CD4-positive, CD25-positive, alpha-beta regulatory T cell (primary cell): ENCODE results near the gene OR51G2. TPM values are rescaled to one million over a fixed set of nuclear protein-coding genes. Genes with fewer than 3 reads are reported as not detected.

ENCODE experiments used
- ATAC-seq, 2 donors: fragments of 150-1000 bp; cut with Tn5 transposase; one replicate each; pipeline ENCODE4 v1.10.0; 2021; ENCODE audit warnings: low read depth in 2 of 2, moderate number of reproducible peaks in 2 of 2, moderate library complexity in 1 of 2
- DNase-seq, 3 donors: peaks; one replicate each; pipeline versions ENCODE4 v3.0.0 to v3.0.0-alpha.2; 2012 to 2022; ENCODE audit warnings: mixed read lengths in 1 of 3
- H3K27ac ChIP-seq: one replicate; pipeline ENCODE4 v1.7.0; 2013; ENCODE audit warnings: mild to moderate bottlenecking, low read length; ENCODE audit not compliant: insufficient read depth, poor library complexity, severe bottlenecking
- H3K27me3 ChIP-seq: one replicate; pipeline ENCODE4 v1.7.0; 2013; ENCODE audit warnings: low read length; ENCODE audit not compliant: control insufficient read depth, insufficient read depth
- H3K36me3 ChIP-seq: one replicate; pipeline ENCODE4 v1.7.0; 2013; ENCODE audit warnings: mild to moderate bottlenecking, low read length, moderate library complexity; ENCODE audit not compliant: control insufficient read depth, insufficient read depth
- H3K4me1 ChIP-seq: 2 replicates; pipeline ENCODE4 v1.7.0; 2013; ENCODE audit warnings: mild to moderate bottlenecking, low read length; ENCODE audit not compliant: insufficient read depth, control insufficient read depth, poor library complexity, severe bottlenecking
- H3K4me3 ChIP-seq: one replicate; pipeline ENCODE4 v1.7.0; 2013; ENCODE audit warnings: low read depth, mild to moderate bottlenecking, low read length, moderate library complexity
- H3K9me3 ChIP-seq, 2 experiments: 1 replicate in 1 of 2; 2 replicates in 1 of 2; pipeline ENCODE4 v1.7.0; 2013; ENCODE audit warnings: low read length in 2 of 2, mild to moderate bottlenecking in 1 of 2, moderate library complexity in 1 of 2; ENCODE audit not compliant: control insufficient read depth in 2 of 2
- H3K27ac Mint-ChIP-seq, 3 donors: one replicate each; pipeline ENCODE4 v1.8.0; 2020 to 2022; ENCODE audit warnings: mild to moderate bottlenecking in 3 of 3, mixed read lengths in 3 of 3, moderate library complexity in 2 of 3
- H3K27me3 Mint-ChIP-seq: one replicate; pipeline ENCODE4 v1.8.0; 2022; ENCODE audit warnings: mild to moderate bottlenecking, mixed read lengths
- H3K36me3 Mint-ChIP-seq: one replicate; pipeline ENCODE4 v1.8.0; 2020; ENCODE audit warnings: mixed read lengths
- H3K4me1 Mint-ChIP-seq, 4 donors: one replicate each; pipeline ENCODE4 v1.8.0; 2020 to 2022; ENCODE audit warnings: mixed read lengths in 4 of 4, mild to moderate bottlenecking in 1 of 4
- H3K4me3 Mint-ChIP-seq, 4 donors: one replicate each; pipeline ENCODE4 v1.8.0; 2020 to 2022; ENCODE audit warnings: mild to moderate bottlenecking in 4 of 4, mixed read lengths in 4 of 4, moderate library complexity in 3 of 4
- H3K9me3 Mint-ChIP-seq, 7 donors: one replicate each; pipeline ENCODE4 v1.8.0; 2020 to 2022; ENCODE audit warnings: mixed read lengths in 7 of 7, mild to moderate bottlenecking in 3 of 7, moderate library complexity in 2 of 7
- polyA plus RNA-seq, 4 donors: library from polyadenylated mRNA; unstranded; fragments of 300-500 nt; fragmentation: Illumina TruSeq; gene quantifications; one replicate each; pipeline ENCODE4 v1.2.3, GENCODE V29; 2021
- total RNA-seq: library from RNA; stranded (reverse); gene quantifications from one replicate; pipeline ENCODE4 v1.2.3, GENCODE V29; 2022

The OR51G2 gene
- total and polyA plus RNA-seq, 5 donors from 2014 or later = not detected

GRCh38 chr11:4887591-4887990 is 31.6 kb downstream of the OR51G2 start:
- Histone ChIP-seq H3K4me1 (no peaks in the 10 kb centered on the region), H3K9me3 (no peaks in the 10 kb centered on the region), H3K27me3 (no peaks in the 10 kb centered on the region), H3K4me3 (no peak overlapping the region), H3K27ac (no peak overlapping the region), H3K36me3 (no peaks in the 10 kb centered on the region)
- ATAC-seq = no peak
- no peaks in the 10 kb centered on the region for H3K36me3 Mint-ChIP-seq
- H3K4me3 Mint-ChIP-seq = no peak overlapping the region
- H3K9me3 Mint-ChIP-seq = peaks cover 0 to 2% (median 0%) of the 10 kb centered on the region in 7 donors
- no peak overlapping the region for H3K27ac Mint-ChIP-seq
- no peak for DNase-seq
- H3K4me1 Mint-ChIP-seq = no peaks in the 10 kb centered on the region
- H3K27me3 Mint-ChIP-seq = peaks cover 4% of the 10 kb centered on the region

GRCh38 chr11:4886186-4886585 is 33.0 kb downstream of the OR51G2 start:
- H3K4me3 ChIP-seq = no peak overlapping the region
- H3K4me3 Mint-ChIP-seq = no peak overlapping the region
- no peaks in the 10 kb centered on the region for H3K36me3 ChIP-seq
- H3K9me3 ChIP-seq = no peaks in the 10 kb centered on the region
- no peaks in the 10 kb centered on the region for H3K4me1 ChIP-seq
- H3K27ac Mint-ChIP-seq = no peak overlapping the region
- H3K27me3 Mint-ChIP-seq = peaks cover 4% of the 10 kb centered on the region
- peaks cover 0 to 2% (median 0%) of the 10 kb centered on the region in 7 donors for H3K9me3 Mint-ChIP-seq
- no peak for DNase-seq
- no peaks in the 10 kb centered on the region for H3K4me1 Mint-ChIP-seq
- no peaks in the 10 kb centered on the region for H3K27me3 ChIP-seq
- H3K27ac ChIP-seq = no peak overlapping the region
- ATAC-seq = no peak
- no peaks in the 10 kb centered on the region for H3K36me3 Mint-ChIP-seq

GRCh38 chr11:4884361-4884760 is 34.8 kb downstream of the OR51G2 start:
- ATAC-seq = no peak
- no peaks in the 10 kb centered on the region for H3K4me1 ChIP-seq
- no peak overlapping the region for H3K4me3 Mint-ChIP-seq
- peaks cover 4% of the 10 kb centered on the region for H3K27me3 Mint-ChIP-seq
- no peaks in the 10 kb centered on the region for H3K36me3 Mint-ChIP-seq
- no peak overlapping the region for H3K27ac ChIP-seq
- H3K27me3 ChIP-seq = no peaks in the 10 kb centered on the region
- no peak for DNase-seq
- no peaks in the 10 kb centered on the region for H3K9me3 ChIP-seq
- no peak overlapping the region for H3K4me3 ChIP-seq
- H3K9me3 Mint-ChIP-seq = peaks cover 0 to 3% (median 0%) of the 10 kb centered on the region in 7 donors
- H3K27ac Mint-ChIP-seq = no peak overlapping the region
- H3K36me3 ChIP-seq = no peaks in the 10 kb centered on the region
- no peaks in the 10 kb centered on the region for H3K4me1 Mint-ChIP-seq

GRCh38 chr11:4882543-4882942 is 36.6 kb downstream of the OR51G2 start:
- Histone ChIP-seq H3K36me3 (no peaks in the 10 kb centered on the region), H3K27me3 (no peaks in the 10 kb centered on the region), H3K4me1 (no peaks in the 10 kb centered on the region), H3K27ac (no peak overlapping the region), H3K9me3 (no peaks in the 10 kb centered on the region), H3K4me3 (no peak overlapping the region)
- Mint-ChIP-seq H3K4me1 (no peaks in the 10 kb centered on the region), H3K27me3 (peaks cover 4% of the 10 kb centered on the region), H3K4me3 (no peak overlapping the region), H3K27ac (no peak overlapping the region), H3K36me3 (no peaks in the 10 kb centered on the region), H3K9me3 (peaks cover 0 to 3% (median 0%) of the 10 kb centered on the region in 7 donors)
- ATAC-seq = no peak
- no peak for DNase-seq

GRCh38 chr11:4881860-4882500 is 37.2 kb downstream of the OR51G2 start, which contains the start of gene OR51T1:
TSS of gene OR51T1 (plus strand) at chr11:4881900. CDS start at chr11:4881900, 0 bp downstream.
- Mint-ChIP-seq H3K27ac (no peak within 1 kb of the TSS), H3K9me3 (peaks cover 0 to 3% (median 0%) of the 10 kb centered on the region in 7 donors), H3K36me3 (no peaks in the 10 kb centered on the region), H3K27me3 (peaks cover 4% of the 10 kb centered on the region), H3K4me3 (no peak within 1 kb of the TSS), H3K4me1 (no peaks in the 10 kb centered on the region)
- H3K27ac ChIP-seq = no peak within 1 kb of the TSS
- no peaks in the 10 kb centered on the region for H3K4me1 ChIP-seq
- H3K9me3 ChIP-seq = no peaks in the 10 kb centered on the region
- H3K36me3 ChIP-seq = no peaks in the 10 kb centered on the region
- no peak within 1 kb of the TSS for H3K4me3 ChIP-seq
- DNase-seq = no peak
- H3K27me3 ChIP-seq = no peaks in the 10 kb centered on the region
- ATAC-seq = no peak

- no peak overlapping the region for H3K4me3 ChIP-seq
- H3K27ac ChIP-seq = no peak overlapping the region
- H3K27me3 ChIP-seq = no peaks in the 10 kb centered on the region
- no peaks in the 10 kb centered on the region for H3K36me3 ChIP-seq
- no peak for DNase-seq
- Mint-ChIP-seq H3K27ac (no peak overlapping the region), H3K4me1 (no peaks in the 10 kb centered on the region), H3K9me3 (peaks cover 0 to 3% (median 0%) of the 10 kb centered on the region in 7 donors), H3K36me3 (no peaks in the 10 kb centered on the region), H3K4me3 (no peak overlapping the region), H3K27me3 (peaks cover 4% of the 10 kb centered on the region)
- ATAC-seq = no peak
- H3K4me1 ChIP-seq = no peaks in the 10 kb centered on the region
- no peaks in the 10 kb centered on the region for H3K9me3 ChIP-seq
These were observed 38.0 kb downstream of the OR51G2 start for GRCh38 chr11:4881188-4881587.

GRCh38 chr11:4865855-4866254 is 53.3 kb downstream of the OR51G2 start:
- ATAC-seq (no peak), DNase-seq (no peak)
- Mint-ChIP-seq H3K4me3 (no peak overlapping the region), H3K27ac (no peak overlapping the region), H3K9me3 (peaks cover 0 to 5% (median 0%) of the 10 kb centered on the region in 7 donors), H3K4me1 (no peaks in the 10 kb centered on the region), H3K27me3 (peaks cover 4% of the 10 kb centered on the region), H3K36me3 (no peaks in the 10 kb centered on the region)
- H3K36me3 ChIP-seq = no peaks in the 10 kb centered on the region
- H3K27me3 ChIP-seq = no peaks in the 10 kb centered on the region
- H3K9me3 ChIP-seq = no peaks in the 10 kb centered on the region
- no peaks in the 10 kb centered on the region for H3K4me1 ChIP-seq
- no peak overlapping the region for H3K4me3 ChIP-seq
- H3K27ac ChIP-seq = no peak overlapping the region

GRCh38 chr11:4863876-4864275 is 55.3 kb downstream of the OR51G2 start:
- H3K27me3 Mint-ChIP-seq = peaks cover 4% of the 10 kb centered on the region
- Histone ChIP-seq H3K27ac (no peak overlapping the region), H3K27me3 (no peaks in the 10 kb centered on the region), H3K4me3 (no peak overlapping the region), H3K9me3 (no peaks in the 10 kb centered on the region), H3K36me3 (no peaks in the 10 kb centered on the region), H3K4me1 (no peaks in the 10 kb centered on the region)
- H3K9me3 Mint-ChIP-seq = peaks cover 0 to 2% (median 0%) of the 10 kb centered on the region in 7 donors
- ATAC-seq (no peak), DNase-seq (no peak)
- no peaks in the 10 kb centered on the region for H3K36me3 Mint-ChIP-seq
- H3K4me3 Mint-ChIP-seq = no peak overlapping the region
- no peak overlapping the region for H3K27ac Mint-ChIP-seq
- H3K4me1 Mint-ChIP-seq = no peaks in the 10 kb centered on the region
